Loucy (cell line): ENCODE data around the gene YAE1.

ENCODE experiments used
- H2AFZ ChIP-seq: fragments of 200-600 bp; sonication (generic); 2 replicates; pipeline ENCODE4 v1.6.0; 2016; ENCODE audit warnings: antibody characterized with exemption, mild to moderate bottlenecking, low read length, moderate library complexity
- H3F3A ChIP-seq: fragments of 200-600 bp; 2 replicates; pipeline ENCODE4 v1.6.0; 2016; ENCODE audit warnings: antibody characterized with exemption, low read depth, mild to moderate bottlenecking
- H3K27me3 ChIP-seq: fragments of 200-600 bp; sonication (generic); 2 replicates; pipeline ENCODE4 v1.6.1; 2014; ENCODE audit warnings: low read length, mild to moderate bottlenecking; ENCODE audit not compliant: insufficient read depth, poor library complexity, severe bottlenecking
- H3K36me3 ChIP-seq: fragments of 200-600 bp; sonication (generic); 2 replicates; pipeline ENCODE4 v1.6.1; 2016; ENCODE audit warnings: low read length; ENCODE audit not compliant: insufficient read depth
- H3K4me1 ChIP-seq: fragments of 200-600 bp; sonication (generic); 2 replicates; pipeline ENCODE4 v1.5.1; 2014; ENCODE audit warnings: low read length, mild to moderate bottlenecking; ENCODE audit not compliant: insufficient read depth, poor library complexity, severe bottlenecking
- H3K4me2 ChIP-seq: fragments of 200-600 bp; sonication (generic); 2 replicates; pipeline ENCODE4 v1.6.0; 2014; ENCODE audit warnings: antibody characterized with exemption, low read length, low read depth, mild to moderate bottlenecking; ENCODE audit not compliant: poor library complexity, severe bottlenecking
- H3K4me3 ChIP-seq: fragments of 200-600 bp; sonication (generic); 2 replicates; pipeline ENCODE4 v1.5.1; 2014; ENCODE audit warnings: low read length, mild to moderate bottlenecking, mixed read lengths; ENCODE audit not compliant: poor library complexity, severe bottlenecking
- H3K79me2 ChIP-seq: fragments of 200-600 bp; sonication (generic); 2 replicates; pipeline ENCODE4 v1.6.1; 2014; ENCODE audit warnings: low read length; ENCODE audit not compliant: insufficient read depth
- H3K9ac ChIP-seq: fragments of 200-600 bp; sonication (generic); 2 replicates; pipeline ENCODE4 v1.6.0; 2014; ENCODE audit warnings: mild to moderate bottlenecking, low read depth, low read length, moderate library complexity; ENCODE audit not compliant: poor library complexity, severe bottlenecking
- H3K9me2 ChIP-seq: fragments of 200-600 bp; sonication (generic); replicated peaks from 2 replicates; pipeline ENCODE4 v1.6.1; 2016; ENCODE audit warnings: low read depth, low read length, mixed read lengths
- H3K9me3 ChIP-seq: fragments of 200-600 bp; sonication (generic); 2 replicates; pipeline ENCODE4 v1.6.1; 2014; ENCODE audit warnings: mild to moderate bottlenecking, antibody characterized with exemption, low read length, low read depth; ENCODE audit not compliant: insufficient read depth
- H4K20me1 ChIP-seq: fragments of 200-600 bp; sonication (generic); 2 replicates; pipeline ENCODE4 v1.6.0; 2014; ENCODE audit warnings: antibody characterized with exemption, low read length, mild to moderate bottlenecking; ENCODE audit not compliant: insufficient read depth, poor library complexity, severe bottlenecking
- EZH2phosphoT487 ChIP-seq: fragments of 200-600 bp; IDR thresholded peaks from 2 replicates; pipeline ENCODE4 v1.6.1; 2018; ENCODE audit warnings: antibody characterized with exemption, mild to moderate bottlenecking, moderate library complexity, borderline replicate concordance
- TF ChIP-seq, protein P1 (sequence below): fragments of 200-600 bp; sonication (generic); conservative IDR thresholded peaks from 2 replicates; pipeline ENCODE4 v1.5.1; 2014; ENCODE audit warnings: mild to moderate bottlenecking, antibody characterized with exemption, low read length

The YAE1 gene

DNA sequence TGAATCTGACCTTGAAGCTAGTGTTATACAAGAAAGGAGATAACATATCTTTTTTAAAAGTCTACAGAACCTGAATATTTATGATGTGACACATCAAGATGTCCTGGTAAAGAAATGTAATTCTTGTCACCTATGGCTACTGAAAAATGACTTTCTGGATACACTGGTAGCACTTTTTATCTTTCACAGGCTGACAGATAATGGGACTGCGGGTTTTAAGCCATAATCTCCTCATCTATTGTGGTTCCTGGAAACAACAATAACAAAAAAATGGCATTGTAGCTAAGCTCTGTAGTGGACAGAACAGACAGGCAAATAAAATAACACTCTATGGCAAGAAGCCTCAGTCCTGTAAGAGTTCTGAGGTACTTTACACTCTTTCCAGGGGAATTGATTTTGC lies 31.6 kb upstream of the YAE1 start:
- no peak for TF ChIP-seq EZH2phosphoT487
- TF ChIP-seq, protein P1, sequence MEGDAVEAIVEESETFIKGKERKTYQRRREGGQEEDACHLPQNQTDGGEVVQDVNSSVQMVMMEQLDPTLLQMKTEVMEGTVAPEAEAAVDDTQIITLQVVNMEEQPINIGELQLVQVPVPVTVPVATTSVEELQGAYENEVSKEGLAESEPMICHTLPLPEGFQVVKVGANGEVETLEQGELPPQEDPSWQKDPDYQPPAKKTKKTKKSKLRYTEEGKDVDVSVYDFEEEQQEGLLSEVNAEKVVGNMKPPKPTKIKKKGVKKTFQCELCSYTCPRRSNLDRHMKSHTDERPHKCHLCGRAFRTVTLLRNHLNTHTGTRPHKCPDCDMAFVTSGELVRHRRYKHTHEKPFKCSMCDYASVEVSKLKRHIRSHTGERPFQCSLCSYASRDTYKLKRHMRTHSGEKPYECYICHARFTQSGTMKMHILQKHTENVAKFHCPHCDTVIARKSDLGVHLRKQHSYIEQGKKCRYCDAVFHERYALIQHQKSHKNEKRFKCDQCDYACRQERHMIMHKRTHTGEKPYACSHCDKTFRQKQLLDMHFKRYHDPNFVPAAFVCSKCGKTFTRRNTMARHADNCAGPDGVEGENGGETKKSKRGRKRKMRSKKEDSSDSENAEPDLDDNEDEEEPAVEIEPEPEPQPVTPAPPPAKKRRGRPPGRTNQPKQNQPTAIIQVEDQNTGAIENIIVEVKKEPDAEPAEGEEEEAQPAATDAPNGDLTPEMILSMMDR: no peak
- H3K4me3 ChIP-seq: no peak overlapping the region

DNA sequence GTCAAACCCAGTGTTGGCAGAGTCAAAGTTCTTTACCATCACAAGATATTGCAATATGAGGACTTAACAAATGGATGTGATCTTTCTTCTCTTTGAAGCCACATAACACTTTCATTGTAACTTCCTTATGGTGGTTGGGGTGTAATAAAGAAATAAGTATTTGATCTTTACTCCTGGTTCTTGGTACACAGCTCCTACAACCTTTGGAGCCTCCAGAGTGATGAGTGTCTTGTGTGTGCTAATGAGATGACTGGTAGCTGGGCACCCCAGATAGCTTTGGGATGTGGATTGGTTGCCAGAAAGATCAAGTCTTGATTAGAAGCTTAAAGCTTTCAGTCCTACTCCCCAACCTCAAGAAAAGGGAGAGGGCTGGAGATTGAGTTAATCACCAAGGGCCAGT lies 31.1 kb upstream of the YAE1 start:
- Histone ChIP-seq H3F3A (no peaks in the 10 kb centered on the region), H3K4me2 (no peak overlapping the region), H3K36me3 (no peaks in the 10 kb centered on the region), H3K4me1 (no peaks in the 10 kb centered on the region), H3K9me2 (no peaks in the 10 kb centered on the region), H4K20me1 (no peaks in the 10 kb centered on the region), H2AFZ (no peak overlapping the region), H3K9ac (no peak overlapping the region), H3K4me3 (no peak overlapping the region), H3K27me3 (no peaks in the 10 kb centered on the region), H3K9me3 (no peaks in the 10 kb centered on the region), H3K79me2 (no peaks in the 10 kb centered on the region)
- TF ChIP-seq, protein P1: no peak
- TF ChIP-seq EZH2phosphoT487: no peak

More for the DNA sequence above, 31.6 kb upstream of the YAE1 start:
- Histone ChIP-seq H3F3A (no peaks in the 10 kb centered on the region), H3K4me2 (no peak overlapping the region), H3K36me3 (no peaks in the 10 kb centered on the region), H3K27me3 (no peaks in the 10 kb centered on the region), H4K20me1 (no peaks in the 10 kb centered on the region), H3K79me2 (no peaks in the 10 kb centered on the region), H2AFZ (no peak overlapping the region), H3K9me3 (no peaks in the 10 kb centered on the region), H3K4me1 (no peaks in the 10 kb centered on the region), H3K9me2 (no peaks in the 10 kb centered on the region), H3K9ac (no peak overlapping the region)

DNA sequence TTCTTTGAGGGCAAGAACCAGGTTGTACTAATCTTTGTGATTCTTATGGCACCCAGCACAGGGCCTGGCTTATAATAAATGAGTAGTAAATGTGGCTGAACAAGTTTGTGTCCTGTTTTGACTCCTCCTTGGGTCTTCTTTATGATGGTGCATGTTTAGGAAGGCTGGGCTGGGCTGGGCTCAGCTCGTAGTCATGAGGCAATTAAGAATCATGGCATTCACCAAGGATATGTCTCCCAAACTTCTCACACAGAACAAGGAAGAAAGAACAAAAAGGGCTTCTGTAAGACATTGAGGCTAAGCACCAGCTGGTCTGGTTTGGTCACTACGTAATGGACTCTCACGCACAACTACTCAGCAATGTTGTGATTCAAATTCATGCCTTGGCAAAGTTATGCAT lies 30.5 kb upstream of the YAE1 start:
- no peak overlapping the region for H2AFZ ChIP-seq
- no peaks in the 10 kb centered on the region for H4K20me1 ChIP-seq
- H3K9me3 ChIP-seq: no peaks in the 10 kb centered on the region
- no peaks in the 10 kb centered on the region for H3K9me2 ChIP-seq
- TF ChIP-seq, protein P1: no peak
- H3K79me2 ChIP-seq: no peaks in the 10 kb centered on the region
- H3K9ac ChIP-seq: no peak overlapping the region
- no peak overlapping the region for H3K4me3 ChIP-seq
- no peaks in the 10 kb centered on the region for H3F3A ChIP-seq
- H3K4me1 ChIP-seq: no peaks in the 10 kb centered on the region
- H3K27me3 ChIP-seq: no peaks in the 10 kb centered on the region
- H3K36me3 ChIP-seq: no peaks in the 10 kb centered on the region
- no peak overlapping the region for H3K4me2 ChIP-seq
